Anterior cingulate cortex (tissue), 58 donors: ENCODE data around the gene NUB1.

Experiments used
- DNase-seq, 58 donors: peaks; one replicate each; lab custom pipeline; 2025; lab: John Stamatoyannopoulos, UW

NUB1 gene

GRCh38 chr7:151342102-151342646, 562 bp downstream of the NUB1 start:
- DNase-seq, result no peak

DNA sequence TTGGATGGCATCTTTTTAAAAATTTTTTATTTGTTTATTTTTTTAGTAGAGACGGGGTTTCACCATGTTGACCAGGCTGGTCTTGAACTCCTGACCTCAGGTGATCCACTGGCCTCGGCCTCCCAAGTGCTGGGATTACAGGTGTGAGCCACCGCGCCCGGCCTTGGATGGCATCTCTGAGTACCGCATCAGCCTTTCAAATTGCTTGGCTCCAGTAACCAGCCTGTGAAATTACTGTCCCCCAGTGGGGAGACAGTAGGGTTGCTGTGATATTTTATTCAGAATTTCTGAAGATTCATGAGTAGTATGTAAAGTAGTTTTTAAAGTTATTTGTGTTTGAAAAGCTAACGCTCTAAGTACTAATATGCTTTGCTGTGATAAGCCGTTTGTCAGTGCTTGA, 1.2 kb downstream of the NUB1 start:
- no peak for DNase-seq

DNA sequence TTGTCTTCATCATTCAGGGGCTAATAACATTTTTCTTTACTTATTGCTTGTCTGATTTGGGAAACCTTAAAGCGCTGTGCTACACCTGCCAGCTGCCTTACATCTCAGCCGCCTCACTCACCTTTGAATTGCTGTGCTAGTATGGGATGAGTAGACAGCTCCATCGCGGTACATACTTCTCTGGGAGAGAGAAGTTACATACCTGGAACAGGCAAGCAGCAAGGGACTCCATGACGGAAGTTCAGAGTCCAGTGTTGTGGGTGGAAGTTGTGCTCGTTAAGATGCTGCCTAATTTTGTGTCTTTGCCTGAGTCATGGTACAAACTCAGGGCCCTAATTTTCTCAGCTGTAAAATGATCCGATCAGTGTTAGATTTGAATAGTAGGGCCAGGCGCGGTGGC, 1.9 kb downstream of the NUB1 start:
- DNase-seq, result no peak

- DNase-seq, result no peak
These were observed 4.2 kb downstream of the NUB1 start for GRCh38 chr7:151345576-151346469.

GRCh38 chr7:151346470-151346769, 4.8 kb downstream of the NUB1 start:
- DNase-seq, result no peak

- DNase-seq, result no peak
These were observed 5.6 kb downstream of the NUB1 start for GRCh38 chr7:151347200-151347599.

GRCh38 chr7:151348970-151349369, 7.4 kb downstream of the NUB1 start:
- DNase-seq, result no peak

- no peak for DNase-seq
These were observed 7.9 kb downstream of the NUB1 start for GRCh38 chr7:151349507-151349853.

- no peak for DNase-seq
These were observed 9.4 kb downstream of the NUB1 start for GRCh38 chr7:151351027-151351426.

GRCh38 chr7:151351967-151352366, 10.4 kb downstream of the NUB1 start:
- DNase-seq, result no peak

GRCh38 chr7:151352512-151352911, 10.9 kb downstream of the NUB1 start:
- DNase-seq, result no peak

DNA sequence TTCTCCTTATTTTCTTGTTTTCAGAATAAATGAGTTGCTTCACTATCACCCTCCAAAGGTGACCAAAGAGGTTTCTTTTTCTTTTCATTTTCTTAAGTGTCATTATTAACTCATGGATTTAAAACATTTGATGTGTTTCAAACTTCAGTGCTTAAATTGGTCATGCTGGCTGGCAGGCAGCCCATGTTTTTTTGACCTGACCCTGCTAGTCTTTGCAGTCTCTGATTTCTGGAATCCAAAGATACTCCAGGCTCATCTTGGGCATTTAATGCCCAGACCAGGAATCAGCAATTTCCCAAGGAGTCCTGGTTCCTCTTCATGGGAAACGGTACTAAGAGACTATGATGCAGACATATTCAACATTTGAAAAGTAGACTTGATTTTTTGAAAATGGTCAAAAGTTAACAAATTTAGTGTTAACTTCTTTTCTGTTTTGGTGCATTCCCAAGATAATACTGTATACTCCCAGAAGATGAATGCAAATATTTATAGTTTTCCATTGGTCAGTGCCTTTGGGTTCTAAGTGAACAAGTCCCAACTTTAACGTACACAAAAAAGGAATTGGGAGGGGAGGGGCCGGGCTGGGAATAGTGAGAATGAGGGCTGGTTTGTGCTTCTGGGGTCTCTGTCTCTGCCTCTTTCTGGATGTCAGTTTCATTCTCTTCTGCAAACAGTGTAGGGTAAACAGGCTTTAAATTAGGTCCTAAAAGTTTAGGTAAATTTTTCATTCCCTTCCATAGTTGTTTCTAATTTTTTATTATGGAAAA, 19.8 kb downstream of the NUB1 start:
- DNase-seq, result no peak

DNA sequence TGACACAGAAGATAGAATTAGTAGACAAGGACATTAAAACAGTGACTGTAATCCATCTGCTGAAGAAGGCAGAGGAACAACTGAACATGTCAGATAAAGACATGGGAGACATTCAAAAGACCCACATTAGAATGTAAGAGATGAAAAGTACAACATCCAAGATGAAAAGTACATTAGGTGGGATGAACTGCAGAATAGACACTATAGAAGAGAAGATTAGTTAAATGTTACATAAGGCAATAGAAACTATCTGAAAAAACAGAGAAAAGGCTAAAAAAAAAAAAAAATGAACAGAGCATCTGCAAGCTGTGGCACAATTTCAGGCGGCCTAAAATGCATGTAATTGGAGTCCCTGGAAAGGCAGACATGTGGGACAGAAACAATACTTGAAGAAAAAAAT, 21.6 kb downstream of the NUB1 start:
- DNase-seq, result no peak

GRCh38 chr7:151366166-151366879, 24.7 kb downstream of the NUB1 start:
- DNase-seq, result no peak

DNA sequence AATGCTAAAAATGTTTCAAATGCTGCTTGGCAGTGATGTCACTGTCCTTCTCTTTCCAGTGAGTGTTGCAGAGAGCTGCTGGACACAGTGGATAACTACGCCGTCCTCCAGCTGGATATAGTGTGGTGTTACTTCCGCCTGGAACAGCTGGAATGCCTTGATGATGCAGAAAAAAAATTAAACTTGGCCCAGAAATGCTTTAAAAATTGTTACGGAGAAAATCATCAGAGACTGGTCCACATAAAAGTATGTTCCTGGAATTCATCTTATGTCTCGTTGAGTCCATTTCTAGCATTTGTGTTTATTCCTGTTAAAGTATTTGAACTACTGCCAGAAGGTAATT, 25.2 kb downstream of the NUB1 start:
- no peak for DNase-seq

DNA sequence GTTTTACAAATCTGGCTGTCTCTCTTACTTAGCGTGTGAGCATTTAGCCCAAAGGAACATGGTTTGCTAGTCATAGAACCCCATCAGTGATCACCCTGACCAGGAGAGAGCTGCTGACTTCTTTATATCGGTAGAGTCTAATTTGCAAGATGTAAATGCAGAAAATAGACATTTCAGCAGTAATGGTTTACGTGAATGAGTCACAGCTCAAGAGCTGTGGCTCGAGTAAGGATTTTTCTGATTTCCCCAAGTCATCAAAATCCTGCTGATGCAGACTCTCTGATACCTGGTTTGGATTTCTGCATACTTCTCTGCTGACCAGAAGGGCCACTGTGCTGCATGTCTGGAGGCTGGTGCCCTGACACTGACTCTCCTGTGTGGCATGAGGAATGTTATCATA, 25.7 kb downstream of the NUB1 start:
- no peak for DNase-seq

GRCh38 chr7:151368136-151368571, 26.5 kb downstream of the NUB1 start:
- peak in 48 of 58 donors; percentile 22 to 81 (median 49) for DNase-seq

DNA sequence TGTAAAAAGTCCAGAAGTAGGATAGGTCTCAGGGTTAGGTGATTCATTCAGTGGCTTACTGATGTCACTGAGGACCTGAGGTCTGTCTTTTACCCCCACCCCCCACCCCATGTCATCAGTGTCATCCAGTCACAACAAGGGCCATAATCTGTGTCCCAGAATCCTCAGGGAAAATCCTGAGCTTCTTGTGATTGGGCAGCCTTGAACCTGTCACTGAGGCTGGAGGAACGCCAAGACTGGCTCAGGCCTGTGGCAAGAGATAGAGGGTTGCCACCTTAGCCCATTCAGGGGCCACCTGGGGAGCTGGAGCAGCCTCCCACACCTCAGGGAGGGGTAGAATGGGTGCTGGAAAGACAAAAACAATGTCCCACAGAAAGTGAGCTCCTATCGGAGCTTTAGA, 29.7 kb downstream of the NUB1 start:
- DNase-seq, result no peak

- DNase-seq, result no peak
These were observed 31.1 kb downstream of the NUB1 start for GRCh38 chr7:151372612-151373265.

DNA sequence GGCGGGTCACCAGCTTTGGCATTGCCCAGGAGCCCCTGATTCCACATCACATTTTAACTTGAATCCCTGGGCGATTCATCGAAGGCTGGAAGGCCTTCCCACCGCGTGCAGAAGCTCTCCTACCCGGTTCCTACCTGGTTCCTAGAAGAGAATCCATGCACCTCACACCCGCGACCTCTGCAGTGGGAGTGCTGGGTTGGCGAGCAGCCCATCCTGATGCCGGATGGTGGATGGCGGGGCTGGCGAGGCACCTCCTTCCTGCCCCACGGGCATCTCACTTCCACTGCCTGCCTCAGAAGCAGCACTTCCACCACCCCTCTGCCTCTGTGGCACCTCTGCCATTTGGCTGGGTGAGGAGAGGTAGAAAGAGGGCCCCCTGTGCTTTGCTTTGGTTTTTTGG, 32.0 kb downstream of the NUB1 start:
- no peak for DNase-seq

- DNase-seq, result peak in 1 of 58 donors; percentile 16
These were observed 32.5 kb downstream of the NUB1 start for GRCh38 chr7:151374139-151374538.
